Astrocyte (in vitro differentiated cells and primary cell): ENCODE results near the gene LRRC23. TPM values are rescaled to one million over a fixed set of nuclear protein-coding genes. Genes with fewer than 3 reads are reported as not detected.

ENCODE experiments used
- DNase-seq: peaks from one replicate; pipeline ENCODE4 v3.0.0-alpha.2; 2010; ENCODE audit warnings: low read depth
- FAIRE-seq: peaks from 2 replicates; lab custom pipeline; 2011; peaks lifted over from hg19 to GRCh38; lab: Jason Lieb, UNC
- H2AFZ ChIP-seq: 2 replicates; pipeline ENCODE4 v1.6.0; 2012; ENCODE audit warnings: low read depth, low read length, inconsistent platforms
- H3K27ac ChIP-seq: 2 replicates; pipeline ENCODE4 v1.5.1; 2011; ENCODE audit warnings: low read depth, low read length, inconsistent platforms
- H3K27me3 ChIP-seq: 2 replicates; pipeline ENCODE4 v1.6.0; 2011; ENCODE audit warnings: low read length, inconsistent platforms; ENCODE audit not compliant: insufficient read depth
- H3K36me3 ChIP-seq: 2 replicates; pipeline ENCODE4 v1.5.1; 2011; ENCODE audit warnings: low read length, inconsistent platforms; ENCODE audit not compliant: insufficient read depth
- H3K4me1 ChIP-seq: 2 replicates; pipeline ENCODE4 v1.5.1; 2011; ENCODE audit warnings: low read length, inconsistent platforms; ENCODE audit not compliant: insufficient read depth
- H3K4me2 ChIP-seq: 2 replicates; pipeline ENCODE4 v1.6.0; 2012; ENCODE audit warnings: low read length, inconsistent platforms
- H3K4me3 ChIP-seq: 2 replicates; pipeline ENCODE4 v1.5.1; 2011; ENCODE audit warnings: low read depth, mild to moderate bottlenecking, low read length, inconsistent platforms; ENCODE audit not compliant: insufficient read depth
- H3K79me2 ChIP-seq: 2 replicates; pipeline ENCODE4 v1.6.0; 2012; ENCODE audit warnings: mild to moderate bottlenecking, low read length, inconsistent platforms; ENCODE audit not compliant: insufficient read depth
- H3K9ac ChIP-seq: 2 replicates; pipeline ENCODE4 v1.6.0; 2012; ENCODE audit warnings: mild to moderate bottlenecking, low read length, inconsistent platforms
- H3K9me3 ChIP-seq: 2 replicates; pipeline ENCODE4 v1.5.1; 2012; ENCODE audit warnings: low read depth, mild to moderate bottlenecking, low read length, inconsistent platforms; ENCODE audit not compliant: insufficient read depth
- H4K20me1 ChIP-seq: 2 replicates; pipeline ENCODE4 v1.6.0; 2012; ENCODE audit warnings: low read length, inconsistent platforms; ENCODE audit not compliant: insufficient read depth
- H3K27ac Mint-ChIP-seq: one replicate; pipeline ENCODE4 v1.8.0; 2021; ENCODE audit warnings: mild to moderate bottlenecking, mixed read lengths; ENCODE audit not compliant: unreplicated experiment
- H3K27me3 Mint-ChIP-seq: one replicate; pipeline ENCODE4 v1.8.0; 2021; ENCODE audit warnings: low read depth, mixed read lengths; ENCODE audit not compliant: unreplicated experiment
- H3K36me3 Mint-ChIP-seq: one replicate; pipeline ENCODE4 v1.8.0; 2021; ENCODE audit warnings: low read depth, mixed read lengths; ENCODE audit not compliant: unreplicated experiment
- H3K4me1 Mint-ChIP-seq: one replicate; pipeline ENCODE4 v1.8.0; 2021; ENCODE audit warnings: low read depth, mixed read lengths; ENCODE audit not compliant: unreplicated experiment
- H3K4me3 Mint-ChIP-seq: one replicate; pipeline ENCODE4 v1.8.0; 2021; ENCODE audit warnings: mild to moderate bottlenecking, moderate library complexity, mixed read lengths; ENCODE audit not compliant: unreplicated experiment
- H3K9me3 Mint-ChIP-seq: one replicate; pipeline ENCODE4 v1.8.0; 2021; ENCODE audit warnings: mild to moderate bottlenecking, mixed read lengths; ENCODE audit not compliant: unreplicated experiment
- EZH2 ChIP-seq: IDR thresholded peaks from 2 replicates; pipeline ENCODE4 v1.6.1; 2012; ENCODE audit warnings: mild to moderate bottlenecking, low read length, inconsistent platforms; ENCODE audit not compliant: insufficient read depth
- total RNA-seq: library from RNA; stranded (reverse); gene quantifications from 2 replicates; pipeline ENCODE4 v1.2.1, GENCODE V29; 2021
- TF ChIP-seq, protein P1 (sequence below): IDR thresholded peaks from 2 replicates; pipeline ENCODE4 v1.5.1; 2011; ENCODE audit warnings: low read depth, mild to moderate bottlenecking, inconsistent platforms, low read length, moderate library complexity; ENCODE audit not compliant: insufficient read depth

LRRC23 gene
- total RNA-seq, 1 donor from 2014 or later = 5.2 TPM

DNA sequence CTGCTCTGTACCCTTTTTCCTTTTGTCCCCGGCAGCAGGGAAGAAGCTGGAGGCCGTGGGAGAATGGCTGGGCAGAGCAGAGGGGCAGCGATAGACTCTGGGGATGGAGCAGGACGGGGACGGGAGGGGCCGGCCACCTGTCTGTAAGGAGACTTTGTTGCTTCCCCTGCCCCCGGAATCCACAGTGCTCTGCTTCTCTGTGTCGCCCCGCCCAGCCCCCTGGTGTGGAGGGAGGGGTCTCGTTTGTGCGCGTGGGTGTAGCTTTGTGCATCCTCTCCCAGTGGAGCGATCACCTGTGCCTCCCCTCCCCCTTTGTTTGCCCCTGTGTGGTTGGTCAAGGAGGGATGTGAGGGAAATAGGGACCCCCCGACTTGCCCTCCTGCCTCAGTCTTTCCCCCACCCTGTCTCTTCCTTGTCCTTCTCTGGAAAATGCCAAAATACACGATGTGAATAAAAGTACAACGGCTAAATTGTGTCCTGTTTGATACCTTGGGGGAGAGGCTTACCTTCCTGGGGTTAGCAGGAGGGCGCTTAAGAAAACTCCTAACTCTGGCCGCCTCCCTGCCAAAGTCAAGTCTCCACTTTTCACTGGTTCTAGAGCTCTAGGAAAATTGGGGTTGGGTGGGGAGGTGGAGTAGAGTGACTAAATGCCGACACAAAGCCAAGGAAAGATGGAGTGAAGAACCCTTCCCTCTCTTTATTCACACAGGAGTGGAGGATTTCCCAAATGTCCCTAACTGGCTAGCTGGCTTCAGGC is 38.3 kb upstream of the LRRC23 start:
- Mint-ChIP-seq H3K27ac (no peak overlapping the region), H3K4me3 (peak overlapping the region; percentile 87), H3K4me1 (peaks cover 18% of the 10 kb centered on the region), H3K9me3 (no peaks in the 10 kb centered on the region), H3K27me3 (no peaks in the 10 kb centered on the region), H3K36me3 (peaks cover 41% of the 10 kb centered on the region)
- peak overlapping the region; percentile 76 for H2AFZ ChIP-seq
- no peaks in the 10 kb centered on the region for H3K27me3 ChIP-seq
- peaks cover 39% of the 10 kb centered on the region for H4K20me1 ChIP-seq
- peak overlapping the region; percentile 92 for H3K9ac ChIP-seq
- peak overlapping the region; percentile 64 for H3K4me3 ChIP-seq
- TF ChIP-seq, protein P1, sequence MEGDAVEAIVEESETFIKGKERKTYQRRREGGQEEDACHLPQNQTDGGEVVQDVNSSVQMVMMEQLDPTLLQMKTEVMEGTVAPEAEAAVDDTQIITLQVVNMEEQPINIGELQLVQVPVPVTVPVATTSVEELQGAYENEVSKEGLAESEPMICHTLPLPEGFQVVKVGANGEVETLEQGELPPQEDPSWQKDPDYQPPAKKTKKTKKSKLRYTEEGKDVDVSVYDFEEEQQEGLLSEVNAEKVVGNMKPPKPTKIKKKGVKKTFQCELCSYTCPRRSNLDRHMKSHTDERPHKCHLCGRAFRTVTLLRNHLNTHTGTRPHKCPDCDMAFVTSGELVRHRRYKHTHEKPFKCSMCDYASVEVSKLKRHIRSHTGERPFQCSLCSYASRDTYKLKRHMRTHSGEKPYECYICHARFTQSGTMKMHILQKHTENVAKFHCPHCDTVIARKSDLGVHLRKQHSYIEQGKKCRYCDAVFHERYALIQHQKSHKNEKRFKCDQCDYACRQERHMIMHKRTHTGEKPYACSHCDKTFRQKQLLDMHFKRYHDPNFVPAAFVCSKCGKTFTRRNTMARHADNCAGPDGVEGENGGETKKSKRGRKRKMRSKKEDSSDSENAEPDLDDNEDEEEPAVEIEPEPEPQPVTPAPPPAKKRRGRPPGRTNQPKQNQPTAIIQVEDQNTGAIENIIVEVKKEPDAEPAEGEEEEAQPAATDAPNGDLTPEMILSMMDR = no peak
- TF ChIP-seq EZH2 = no peak
- H3K9me3 ChIP-seq = no peaks in the 10 kb centered on the region
- H3K4me1 ChIP-seq = peaks cover 28% of the 10 kb centered on the region
- H3K27ac ChIP-seq = peak overlapping the region; percentile 68
- FAIRE-seq (peak; percentile 9), DNase-seq (no peak)
- peak overlapping the region; percentile 94 for H3K4me2 ChIP-seq
- peaks cover 27% of the 10 kb centered on the region for H3K36me3 ChIP-seq
- H3K79me2 ChIP-seq = peaks cover 39% of the 10 kb centered on the region

DNA sequence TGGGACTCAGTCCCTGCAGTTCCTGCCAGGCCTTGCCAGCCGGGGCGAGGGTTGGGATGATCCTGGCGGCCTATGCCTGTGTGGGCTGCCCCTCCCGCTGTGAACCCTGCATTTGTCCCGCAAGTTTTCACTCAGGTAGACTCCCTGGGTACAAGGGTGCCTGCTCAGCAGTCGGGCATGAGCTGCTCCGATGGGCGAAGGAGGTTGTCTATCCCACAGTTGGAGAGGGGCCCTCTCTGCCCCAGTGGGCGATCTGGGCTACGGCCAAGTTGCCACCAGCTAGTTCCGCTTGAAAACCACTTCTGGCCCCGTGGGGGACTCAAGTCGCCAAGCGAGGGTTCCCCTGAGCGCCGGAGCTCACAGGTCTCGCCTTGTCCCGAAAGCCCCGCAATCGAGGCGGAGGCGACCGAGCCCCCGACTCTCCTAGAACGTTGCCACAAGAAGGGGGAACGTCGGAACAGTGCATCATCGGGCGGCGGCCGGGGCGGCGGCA is 37.7 kb upstream of the LRRC23 start:
- H3K4me1 ChIP-seq = peaks cover 34% of the 10 kb centered on the region
- Mint-ChIP-seq H3K36me3 (peaks cover 42% of the 10 kb centered on the region), H3K27ac (peak overlapping the region; percentile 53), H3K9me3 (no peaks in the 10 kb centered on the region), H3K4me3 (peak overlapping the region; percentile 87), H3K4me1 (peaks cover 21% of the 10 kb centered on the region), H3K27me3 (no peaks in the 10 kb centered on the region)
- peak overlapping the region; percentile 68 for H3K27ac ChIP-seq
- peak overlapping the region; percentile 64 for H3K4me3 ChIP-seq
- peaks cover 45% of the 10 kb centered on the region for H4K20me1 ChIP-seq
- H3K4me2 ChIP-seq = peak overlapping the region; percentile 94
- H3K27me3 ChIP-seq = no peaks in the 10 kb centered on the region
- H2AFZ ChIP-seq = peak overlapping the region; percentile 76
- TF ChIP-seq EZH2 = no peak
- TF ChIP-seq, protein P1 = no peak
- no peaks in the 10 kb centered on the region for H3K9me3 ChIP-seq
- peaks cover 27% of the 10 kb centered on the region for H3K36me3 ChIP-seq
- peaks cover 45% of the 10 kb centered on the region for H3K79me2 ChIP-seq
- FAIRE-seq (no peak), DNase-seq (no peak)
- H3K9ac ChIP-seq = peak overlapping the region; percentile 92
